ENCODE results near the gene NRG3. TPM values are rescaled to one million over a fixed set of nuclear protein-coding genes. Genes with fewer than 3 reads are reported as not detected.

NRG3 gene
- total RNA-seq, 1 donor from 2014 or later, result not detected

DNA sequence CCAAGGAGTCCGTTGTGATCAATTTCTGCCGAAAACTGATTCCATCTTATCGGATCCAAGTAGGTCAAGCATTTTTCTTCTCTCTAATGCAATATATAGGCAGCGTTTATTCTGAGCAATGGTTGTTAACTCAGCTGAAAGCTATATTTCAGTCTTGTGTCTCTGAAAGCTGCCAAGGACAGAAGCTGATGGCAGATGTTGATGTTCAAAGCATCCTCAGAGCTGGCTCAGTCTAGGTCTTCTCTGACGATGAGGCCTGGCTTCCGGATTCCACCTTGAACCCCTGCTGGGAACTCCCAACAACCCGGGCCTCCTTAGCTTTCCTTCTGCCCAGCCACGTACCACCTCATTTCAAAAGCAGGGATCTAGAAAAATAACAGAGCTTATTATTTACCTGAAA lies 863.6 kb downstream of the NRG3 start:
- Histone ChIP-seq H3K36me3 (ENCODE audit: control insufficient read depth, insufficient read depth, low read length) (no peaks in the 10 kb centered on the region), H3K4me3 (ENCODE audit: low read depth, low read length) (no peak overlapping the region), H3K27me3 (ENCODE audit: control insufficient read depth, insufficient read depth, low read length) (no peaks in the 10 kb centered on the region)
- TF ChIP-seq, protein P1, sequence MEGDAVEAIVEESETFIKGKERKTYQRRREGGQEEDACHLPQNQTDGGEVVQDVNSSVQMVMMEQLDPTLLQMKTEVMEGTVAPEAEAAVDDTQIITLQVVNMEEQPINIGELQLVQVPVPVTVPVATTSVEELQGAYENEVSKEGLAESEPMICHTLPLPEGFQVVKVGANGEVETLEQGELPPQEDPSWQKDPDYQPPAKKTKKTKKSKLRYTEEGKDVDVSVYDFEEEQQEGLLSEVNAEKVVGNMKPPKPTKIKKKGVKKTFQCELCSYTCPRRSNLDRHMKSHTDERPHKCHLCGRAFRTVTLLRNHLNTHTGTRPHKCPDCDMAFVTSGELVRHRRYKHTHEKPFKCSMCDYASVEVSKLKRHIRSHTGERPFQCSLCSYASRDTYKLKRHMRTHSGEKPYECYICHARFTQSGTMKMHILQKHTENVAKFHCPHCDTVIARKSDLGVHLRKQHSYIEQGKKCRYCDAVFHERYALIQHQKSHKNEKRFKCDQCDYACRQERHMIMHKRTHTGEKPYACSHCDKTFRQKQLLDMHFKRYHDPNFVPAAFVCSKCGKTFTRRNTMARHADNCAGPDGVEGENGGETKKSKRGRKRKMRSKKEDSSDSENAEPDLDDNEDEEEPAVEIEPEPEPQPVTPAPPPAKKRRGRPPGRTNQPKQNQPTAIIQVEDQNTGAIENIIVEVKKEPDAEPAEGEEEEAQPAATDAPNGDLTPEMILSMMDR (IDR thresholded peaks at IDR 0.05; ENCODE audit: insufficient read depth, low read length, severe bottlenecking), result no peak
- no peak for DNase-seq (ENCODE audit: low read depth)
- no peak for FAIRE-seq

DNA sequence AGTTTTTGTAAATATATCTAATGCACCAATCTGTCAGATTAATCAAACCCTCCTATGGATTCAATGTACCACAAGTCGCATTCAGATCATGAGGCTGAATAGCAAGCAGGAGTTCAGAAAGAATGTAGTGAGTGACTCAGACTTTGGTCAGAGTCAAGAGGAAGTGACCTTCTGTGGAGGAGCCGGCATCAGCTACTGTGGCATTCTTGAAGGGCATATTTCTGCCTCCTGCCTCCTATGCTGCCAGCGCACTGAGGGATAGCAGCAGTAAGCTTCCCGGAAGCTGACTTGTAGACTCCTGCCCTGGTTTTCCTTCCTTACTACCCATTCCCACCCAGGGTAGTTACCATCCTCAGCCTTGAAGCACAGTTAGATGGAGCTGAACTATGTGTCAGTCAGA lies 867.5 kb downstream of the NRG3 start:
- Histone ChIP-seq H3K4me3 (ENCODE audit: low read depth, low read length) (no peak overlapping the region), H3K36me3 (ENCODE audit: control insufficient read depth, insufficient read depth, low read length) (no peaks in the 10 kb centered on the region), H3K27me3 (ENCODE audit: control insufficient read depth, insufficient read depth, low read length) (no peaks in the 10 kb centered on the region)
- DNase-seq (ENCODE audit: low read depth) (peak; percentile 23), FAIRE-seq (no peak)
- TF ChIP-seq, protein P1 (IDR thresholded peaks at IDR 0.05; ENCODE audit: insufficient read depth, low read length, severe bottlenecking), result no peak

DNA sequence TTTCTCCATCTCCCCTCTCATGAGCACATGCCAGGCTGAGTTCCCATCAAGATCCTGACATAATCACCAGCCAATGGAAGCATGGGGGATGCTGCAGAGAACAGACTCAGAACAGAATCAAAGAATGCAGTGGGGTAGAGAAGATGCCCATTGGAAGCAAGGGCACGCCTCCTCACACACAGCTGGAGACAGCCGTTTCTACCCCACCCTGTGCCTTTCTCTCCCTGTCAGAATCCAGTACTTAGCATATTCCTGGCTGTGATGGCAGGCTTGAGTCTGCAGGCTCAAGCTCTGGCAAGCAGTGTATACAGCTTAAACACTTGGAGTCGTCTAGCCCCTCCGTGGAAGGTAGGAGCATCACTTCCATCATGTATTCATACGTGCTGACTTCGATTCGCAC lies 867.9 kb downstream of the NRG3 start:
- TF ChIP-seq, protein P1 (IDR thresholded peaks at IDR 0.05; ENCODE audit: insufficient read depth, low read length, severe bottlenecking), result no peak
- FAIRE-seq (no peak), DNase-seq (ENCODE audit: low read depth) (no peak)
- no peak overlapping the region for H3K4me3 ChIP-seq (ENCODE audit: low read depth, low read length)
- H3K36me3 ChIP-seq (ENCODE audit: control insufficient read depth, insufficient read depth, low read length), result no peaks in the 10 kb centered on the region
- no peaks in the 10 kb centered on the region for H3K27me3 ChIP-seq (ENCODE audit: control insufficient read depth, insufficient read depth, low read length)

DNA sequence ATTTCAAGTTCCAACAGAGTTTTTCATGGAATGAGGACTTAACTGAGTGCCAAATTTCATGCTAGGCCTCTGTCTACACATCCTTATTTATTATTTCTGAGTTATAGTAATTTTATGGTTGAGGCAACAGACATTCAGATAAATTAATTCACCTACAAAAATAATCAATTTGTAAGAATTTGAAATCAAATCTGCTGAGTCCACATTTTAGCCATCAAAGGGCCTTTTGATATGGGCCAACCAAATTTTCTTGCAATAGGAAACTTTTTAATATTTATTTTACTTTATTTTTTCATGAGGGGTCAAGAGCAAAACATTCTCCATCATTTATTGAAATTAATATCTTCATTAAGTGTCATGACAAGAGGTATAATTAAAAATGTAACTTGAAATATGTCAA lies 875.5 kb downstream of the NRG3 start:
- DNase-seq (ENCODE audit: low read depth) (no peak), FAIRE-seq (no peak)
- Histone ChIP-seq H3K4me3 (ENCODE audit: low read depth, low read length) (no peak overlapping the region), H3K27me3 (ENCODE audit: control insufficient read depth, insufficient read depth, low read length) (no peaks in the 10 kb centered on the region), H3K36me3 (ENCODE audit: control insufficient read depth, insufficient read depth, low read length) (no peaks in the 10 kb centered on the region)
- TF ChIP-seq, protein P1 (IDR thresholded peaks at IDR 0.05; ENCODE audit: insufficient read depth, low read length, severe bottlenecking), result no peak

DNA sequence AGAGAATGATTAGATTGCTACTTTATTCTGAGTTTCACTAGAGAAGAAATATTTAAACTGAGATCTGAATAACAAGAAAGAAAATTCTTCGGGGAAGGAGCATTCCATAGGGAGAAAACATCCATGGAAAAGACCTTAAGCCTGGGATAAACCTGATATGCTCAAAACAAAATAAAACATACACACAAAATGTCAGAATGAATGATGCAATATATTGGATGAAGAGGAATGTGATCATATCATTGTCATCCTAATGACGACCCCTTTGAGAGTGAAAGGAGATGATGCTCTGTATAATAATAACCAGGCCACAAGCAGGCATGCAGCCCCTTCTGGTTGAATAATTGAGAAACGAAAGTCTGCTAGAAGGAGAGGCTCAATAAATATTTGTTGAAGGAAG lies 882.4 kb downstream of the NRG3 start:
- TF ChIP-seq, protein P1 (IDR thresholded peaks at IDR 0.05; ENCODE audit: insufficient read depth, low read length, severe bottlenecking), result no peak
- no peak for FAIRE-seq
- Histone ChIP-seq H3K36me3 (ENCODE audit: control insufficient read depth, insufficient read depth, low read length) (no peaks in the 10 kb centered on the region), H3K4me3 (ENCODE audit: low read depth, low read length) (no peak overlapping the region), H3K27me3 (ENCODE audit: control insufficient read depth, insufficient read depth, low read length) (no peaks in the 10 kb centered on the region)
- DNase-seq (ENCODE audit: low read depth), result no peak

DNA sequence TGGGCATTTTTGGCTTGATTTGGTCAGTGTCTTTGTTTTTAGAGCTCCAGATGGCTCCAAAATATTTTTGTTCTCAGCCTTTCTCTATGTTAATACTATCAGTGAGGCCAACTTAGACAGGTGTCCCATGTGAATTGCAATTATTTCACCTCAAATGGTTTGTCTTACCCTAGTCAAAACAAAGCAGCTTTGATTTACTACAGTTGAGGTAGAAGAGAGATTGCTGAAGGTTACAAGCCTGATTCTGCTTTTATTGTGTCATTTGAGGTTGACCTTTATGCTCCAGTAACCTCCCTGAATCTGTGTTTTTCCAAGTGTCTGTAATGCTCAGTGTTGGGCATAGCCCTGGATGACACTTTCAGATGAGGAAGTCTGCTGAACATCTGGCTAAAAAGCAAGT lies 882.9 kb downstream of the NRG3 start:
- Histone ChIP-seq H3K4me3 (ENCODE audit: low read depth, low read length) (no peak overlapping the region), H3K36me3 (ENCODE audit: control insufficient read depth, insufficient read depth, low read length) (no peaks in the 10 kb centered on the region), H3K27me3 (ENCODE audit: control insufficient read depth, insufficient read depth, low read length) (no peaks in the 10 kb centered on the region)
- TF ChIP-seq, protein P1 (IDR thresholded peaks at IDR 0.05; ENCODE audit: insufficient read depth, low read length, severe bottlenecking), result no peak
- FAIRE-seq, result no peak
- DNase-seq (ENCODE audit: low read depth), result no peak
